ENCODE results near the gene ARRB1. TPM values are rescaled to one million over a fixed set of nuclear protein-coding genes. Genes with fewer than 3 reads are reported as not detected.
A peak's percentile ranks its signal among the peaks of the same experiment; 100 is the strongest.

The ARRB1 gene
- total and polyA plus RNA-seq, 2 donors from 2014 or later: 17.6 to 53.8 TPM

GRCh38 chr11:75214843-75215242 lies 136.6 kb downstream of the ARRB1 start:
- no peak for TF ChIP-seq CTCF (IDR thresholded peaks at IDR 0.05; ENCODE audit: borderline replicate concordance, extremely low read depth, insufficient read depth)
- no peak overlapping the region for H3K9ac ChIP-seq (ENCODE audit: low read length in 3 of 3)
- no peaks in the 10 kb centered on the region for H3K27me3 ChIP-seq (ENCODE audit: control insufficient read depth, insufficient read depth, low read length)
- no peak overlapping the region for H3K4me3 ChIP-seq (ENCODE audit: low read length in 3 of 3)
- no peaks in the 10 kb centered on the region for H3K4me1 ChIP-seq (ENCODE audit: control insufficient read depth in 2 of 3, insufficient read depth in 2 of 3, low read depth in 1 of 3, low read length in 3 of 3)
- no peak overlapping the region for H3K27ac ChIP-seq (ENCODE audit: low read depth in 2 of 2, low read length in 2 of 2)
- intact Hi-C loops (cut with DNase I): no loop called here
- FAIRE-seq: no peak
- no peaks in the 10 kb centered on the region for H3K36me3 ChIP-seq (ENCODE audit: control insufficient read depth in 2 of 3, insufficient read depth in 3 of 3, low read length in 3 of 3)
- H3K9me3 ChIP-seq (ENCODE audit: control insufficient read depth in 2 of 3, insufficient read depth in 1 of 3, low read length in 3 of 3): no peaks in the 10 kb centered on the region
- no peak for DNase-seq

GRCh38 chr11:75214411-75214821 lies 137.0 kb downstream of the ARRB1 start:
- intact Hi-C loops (cut with DNase I): no loop called here
- TF ChIP-seq CTCF (IDR thresholded peaks at IDR 0.05; ENCODE audit: borderline replicate concordance, extremely low read depth, insufficient read depth): peak; percentile 18
- no peaks in the 10 kb centered on the region for H3K9me3 ChIP-seq (ENCODE audit: control insufficient read depth in 2 of 3, insufficient read depth in 1 of 3, low read length in 3 of 3)
- no peaks in the 10 kb centered on the region for H3K4me1 ChIP-seq (ENCODE audit: control insufficient read depth in 2 of 3, insufficient read depth in 2 of 3, low read depth in 1 of 3, low read length in 3 of 3)
- no peaks in the 10 kb centered on the region for H3K36me3 ChIP-seq (ENCODE audit: control insufficient read depth in 2 of 3, insufficient read depth in 3 of 3, low read length in 3 of 3)
- H3K27ac ChIP-seq (ENCODE audit: low read depth in 2 of 2, low read length in 2 of 2): no peak overlapping the region
- no peak for FAIRE-seq
- no peaks in the 10 kb centered on the region for H3K27me3 ChIP-seq (ENCODE audit: control insufficient read depth, insufficient read depth, low read length)
- H3K9ac ChIP-seq (ENCODE audit: low read length in 3 of 3): no peak overlapping the region
- H3K4me3 ChIP-seq (ENCODE audit: low read length in 3 of 3): no peak overlapping the region
- DNase-seq: peak; percentile 89 to 96 (median 92)

Small RNAs within 50 kb of the gene (microRNA-seq; reads per million reads assigned to microRNA genes)
- 15.6 reads per million, percentile 26 among the genes with 10 or more reads in this experiment for gene MIR326

Other genes with a start within 250 kb of the ARRB1 start
- 117 TPM for gene SLCO2B1, start 200.6 kb downstream of the ARRB1 start, total RNA-seq
- 8.9 TPM for gene SLCO2B1, start 200.6 kb downstream of the ARRB1 start, polyA plus RNA-seq (ENCODE audit: insufficient read depth, low read depth, low replicate concordance)
- 0.69 TPM for gene TPBGL, start 110.9 kb downstream of the ARRB1 start, total RNA-seq
- gene TPBGL, start 110.9 kb downstream of the ARRB1 start, polyA plus RNA-seq (ENCODE audit: insufficient read depth, low read depth, low replicate concordance): 0.13 TPM
- 1,724 TPM for gene RPS3, start 47.9 kb upstream of the ARRB1 start, total RNA-seq
- 1,510 TPM for gene RPS3, start 47.9 kb upstream of the ARRB1 start, polyA plus RNA-seq (ENCODE audit: insufficient read depth, low read depth, low replicate concordance)
- 1.8 TPM for gene KLHL35, start 81.5 kb upstream of the ARRB1 start, total RNA-seq
- gene KLHL35, start 81.5 kb upstream of the ARRB1 start, polyA plus RNA-seq (ENCODE audit: insufficient read depth, low read depth, low replicate concordance): 0.26 TPM
- gene GDPD5, start 174.3 kb upstream of the ARRB1 start, total RNA-seq: 11.4 TPM
- gene GDPD5, start 174.3 kb upstream of the ARRB1 start, polyA plus RNA-seq (ENCODE audit: insufficient read depth, low read depth, low replicate concordance): 3.9 TPM
- 104 TPM for gene SERPINH1, start 210.6 kb upstream of the ARRB1 start, total RNA-seq
- 81.1 TPM for gene SERPINH1, start 210.6 kb upstream of the ARRB1 start, polyA plus RNA-seq (ENCODE audit: insufficient read depth, low read depth, low replicate concordance)